Effector memory CD4-positive, alpha-beta T cell (primary cell): ENCODE data around the gene CARMIL3.
"Not testable (repeated sequence)": the region's sequence is repeated elsewhere in the genome, so short reads cannot be mapped to it uniquely, and the experiment has no call there.

ENCODE experiments used
- DNase-seq, 3 donors: peaks; one replicate each; pipeline ENCODE4 v3.0.0-alpha.2; 2020
- H3K27ac ChIP-seq: 2 replicates; pipeline ENCODE4 v1.7.0; 2013; ENCODE audit warnings: mild to moderate bottlenecking, low read length, moderate library complexity; ENCODE audit not compliant: insufficient read depth, poor library complexity, severe bottlenecking
- H3K27me3 ChIP-seq: replicated peaks from 2 replicates; pipeline ENCODE4 v1.7.0; 2013; ENCODE audit warnings: mild to moderate bottlenecking, low read length; ENCODE audit not compliant: insufficient read depth, control insufficient read depth, poor library complexity, severe bottlenecking
- H3K36me3 ChIP-seq: 2 replicates; pipeline ENCODE4 v1.7.0; 2013; ENCODE audit warnings: mild to moderate bottlenecking, low read length, moderate library complexity; ENCODE audit not compliant: control insufficient read depth, insufficient read depth
- H3K4me1 ChIP-seq: 2 replicates; pipeline ENCODE4 v1.7.0; 2013; ENCODE audit warnings: low read length, mild to moderate bottlenecking; ENCODE audit not compliant: control insufficient read depth, insufficient read depth, poor library complexity, severe bottlenecking
- H3K4me3 ChIP-seq: 2 replicates; pipeline ENCODE4 v1.7.0; 2013; ENCODE audit warnings: low read length, low read depth, mild to moderate bottlenecking; ENCODE audit not compliant: insufficient read depth, poor library complexity, severe bottlenecking
- H3K9me3 ChIP-seq: 2 replicates; pipeline ENCODE4 v1.7.0; 2013; ENCODE audit warnings: mild to moderate bottlenecking, low read length, moderate library complexity; ENCODE audit not compliant: control insufficient read depth
- total RNA-seq, 3 donors: gene quantifications; one replicate each; lab custom pipeline; 2026; lab: John Stamatoyannopoulos, UW

The CARMIL3 gene
- 0.52 to 2.2 (median 1.2) reads per million in 3 donors for total RNA-seq

GRCh38 chr14:24051789-24052655 is at the start of gene CARMIL3:
Gene CARMIL3, plus strand, starts transcription at chr14:24052009. Its CDS starts 145 bp downstream, at chr14:24052154.
- peak; percentile 18 to 51 (median 30) for DNase-seq
- Histone ChIP-seq H3K36me3 (no peaks in the 10 kb centered on the region), H3K4me1 (peaks cover 10% of the 10 kb centered on the region), H3K27me3 (no peaks in the 10 kb centered on the region), H3K27ac (no peak within 1 kb of the TSS), H3K9me3 (no peaks in the 10 kb centered on the region), H3K4me3 (peak within 1 kb of the TSS; percentile 70)

- DNase-seq, H3K9me3 ChIP-seq, H3K27me3 ChIP-seq, H3K36me3 ChIP-seq, H3K4me1 ChIP-seq: not testable (repeated sequence)
- Histone ChIP-seq H3K4me3 (peak overlapping the region; percentile 44), H3K27ac (peak overlapping the region; percentile 55)
Observed at GRCh38 chr14:24006471-24006816, 45.4 kb upstream of the CARMIL3 start.

- H3K4me1 ChIP-seq, H3K27me3 ChIP-seq, H3K9me3 ChIP-seq, H3K36me3 ChIP-seq: not testable (repeated sequence)
- peak overlapping the region; percentile 55 for H3K27ac ChIP-seq
- DNase-seq, result peak; percentile 32 to 73 (median 59)
- H3K4me3 ChIP-seq, result peak overlapping the region; percentile 44
Observed at GRCh38 chr14:24006817-24007652, 44.8 kb upstream of the CARMIL3 start.

- no peak overlapping the region for H3K27ac ChIP-seq
- H3K27me3 ChIP-seq, result no peaks in the 10 kb centered on the region
- peaks cover 4% of the 10 kb centered on the region for H3K4me1 ChIP-seq
- H3K36me3 ChIP-seq, result no peaks in the 10 kb centered on the region
- no peaks in the 10 kb centered on the region for H3K9me3 ChIP-seq
- DNase-seq, result no peak
- no peak overlapping the region for H3K4me3 ChIP-seq
Observed at GRCh38 chr14:24011051-24011450, 40.8 kb upstream of the CARMIL3 start.

GRCh38 chr14:24012726-24013273 is 39.0 kb upstream of the CARMIL3 start:
- not testable (repeated sequence) for H3K9me3 ChIP-seq, H3K4me3 ChIP-seq, H3K27ac ChIP-seq, H3K36me3 ChIP-seq, H3K4me1 ChIP-seq, DNase-seq, H3K27me3 ChIP-seq

- peak; percentile 7 to 43 (median 14) for DNase-seq
- Histone ChIP-seq H3K4me3 (no peak overlapping the region), H3K27me3 (no peaks in the 10 kb centered on the region), H3K36me3 (no peaks in the 10 kb centered on the region), H3K4me1 (peaks cover 4% of the 10 kb centered on the region), H3K9me3 (no peaks in the 10 kb centered on the region), H3K27ac (no peak overlapping the region)
Observed at GRCh38 chr14:24013654-24014514, 37.9 kb upstream of the CARMIL3 start.

- H3K4me1 ChIP-seq, DNase-seq, H3K27ac ChIP-seq, H3K4me3 ChIP-seq, H3K27me3 ChIP-seq, H3K36me3 ChIP-seq, H3K9me3 ChIP-seq: not testable (repeated sequence)
Observed at GRCh38 chr14:24015745-24016144, 36.1 kb upstream of the CARMIL3 start.

GRCh38 chr14:24018978-24019377 is 32.8 kb upstream of the CARMIL3 start:
- H3K36me3 ChIP-seq, DNase-seq, H3K4me3 ChIP-seq, H3K27me3 ChIP-seq, H3K4me1 ChIP-seq, H3K27ac ChIP-seq, H3K9me3 ChIP-seq: not testable (repeated sequence)

- H3K36me3 ChIP-seq, H3K9me3 ChIP-seq, H3K27me3 ChIP-seq, H3K27ac ChIP-seq, H3K4me3 ChIP-seq, DNase-seq, H3K4me1 ChIP-seq: not testable (repeated sequence)
Observed at GRCh38 chr14:24019944-24020343, 31.9 kb upstream of the CARMIL3 start.
